Neural crest cell (in vitro differentiated cells): Measurements from ENCODE around the gene EEF1AKMT3. TPM values are rescaled to one million over a fixed set of nuclear protein-coding genes. Genes with fewer than 3 reads are reported as not detected.
A peak's percentile ranks its signal among the peaks of the same experiment; 100 is the strongest.

Source experiments
- DNase-seq: peaks from one replicate; pipeline ENCODE4 v3.0.0; 2021; ENCODE audit warnings: low read depth, mixed read lengths, low spot score
- H3K27ac Mint-ChIP-seq: one replicate; pipeline ENCODE4 v1.8.0; 2021; ENCODE audit warnings: mild to moderate bottlenecking, mixed read lengths; ENCODE audit not compliant: unreplicated experiment
- H3K27me3 Mint-ChIP-seq: 2 replicates; pipeline ENCODE4 v1.8.0; 2021; ENCODE audit warnings: low read depth, mild to moderate bottlenecking, mixed read lengths
- H3K36me3 Mint-ChIP-seq: 2 replicates; pipeline ENCODE4 v1.8.0; 2021; ENCODE audit warnings: low read depth, mild to moderate bottlenecking, mixed read lengths
- H3K4me1 Mint-ChIP-seq: 2 replicates; pipeline ENCODE4 v1.8.0; 2021; ENCODE audit warnings: mixed read lengths
- H3K4me3 Mint-ChIP-seq: one replicate; pipeline ENCODE4 v1.8.0; 2021; ENCODE audit warnings: mild to moderate bottlenecking, mixed read lengths
- H3K9me3 Mint-ChIP-seq: 2 replicates; pipeline ENCODE4 v1.8.0; 2021; ENCODE audit warnings: mixed read lengths
- total RNA-seq: library from RNA; stranded (reverse); gene quantifications from 2 replicates; pipeline ENCODE4 v1.2.1, GENCODE V29; 2021
- TF ChIP-seq, protein P1 (sequence below): fragments of 200-600 bp; sonication (generic); conservative IDR thresholded peaks from 2 replicates; pipeline ENCODE4 v1.5.0; 2021; ENCODE audit warnings: antibody characterized with exemption, mild to moderate bottlenecking

The EEF1AKMT3 gene
- total RNA-seq, 1 donor from 2014 or later, result 5.6 TPM

DNA sequence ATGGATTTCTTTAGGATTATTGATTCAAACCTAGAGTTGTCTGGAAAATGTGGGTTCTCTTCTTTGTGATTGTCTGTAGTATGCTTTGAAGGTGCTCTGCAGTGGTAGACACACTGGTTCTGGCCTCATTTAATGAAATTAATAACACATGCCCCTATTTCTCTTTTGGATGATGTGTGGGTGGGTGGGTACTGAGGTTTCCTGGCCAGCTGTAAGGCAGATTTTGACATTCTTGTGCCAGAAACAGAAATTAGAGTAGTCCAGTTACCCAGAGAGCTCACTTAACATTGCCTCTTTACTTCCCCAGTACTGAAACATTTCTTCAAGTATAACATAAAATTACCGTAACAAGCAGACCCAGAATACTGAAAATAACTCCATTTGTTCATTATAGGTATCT is 24.6 kb downstream of the EEF1AKMT3 start:
- TF ChIP-seq, protein P1, sequence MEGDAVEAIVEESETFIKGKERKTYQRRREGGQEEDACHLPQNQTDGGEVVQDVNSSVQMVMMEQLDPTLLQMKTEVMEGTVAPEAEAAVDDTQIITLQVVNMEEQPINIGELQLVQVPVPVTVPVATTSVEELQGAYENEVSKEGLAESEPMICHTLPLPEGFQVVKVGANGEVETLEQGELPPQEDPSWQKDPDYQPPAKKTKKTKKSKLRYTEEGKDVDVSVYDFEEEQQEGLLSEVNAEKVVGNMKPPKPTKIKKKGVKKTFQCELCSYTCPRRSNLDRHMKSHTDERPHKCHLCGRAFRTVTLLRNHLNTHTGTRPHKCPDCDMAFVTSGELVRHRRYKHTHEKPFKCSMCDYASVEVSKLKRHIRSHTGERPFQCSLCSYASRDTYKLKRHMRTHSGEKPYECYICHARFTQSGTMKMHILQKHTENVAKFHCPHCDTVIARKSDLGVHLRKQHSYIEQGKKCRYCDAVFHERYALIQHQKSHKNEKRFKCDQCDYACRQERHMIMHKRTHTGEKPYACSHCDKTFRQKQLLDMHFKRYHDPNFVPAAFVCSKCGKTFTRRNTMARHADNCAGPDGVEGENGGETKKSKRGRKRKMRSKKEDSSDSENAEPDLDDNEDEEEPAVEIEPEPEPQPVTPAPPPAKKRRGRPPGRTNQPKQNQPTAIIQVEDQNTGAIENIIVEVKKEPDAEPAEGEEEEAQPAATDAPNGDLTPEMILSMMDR, result no peak
- Mint-ChIP-seq H3K36me3 (peaks cover 2% of the 10 kb centered on the region), H3K4me1 (no peaks in the 10 kb centered on the region), H3K4me3 (no peak overlapping the region), H3K27ac (no peak overlapping the region), H3K27me3 (no peaks in the 10 kb centered on the region), H3K9me3 (no peaks in the 10 kb centered on the region)
- no peak for DNase-seq

DNA sequence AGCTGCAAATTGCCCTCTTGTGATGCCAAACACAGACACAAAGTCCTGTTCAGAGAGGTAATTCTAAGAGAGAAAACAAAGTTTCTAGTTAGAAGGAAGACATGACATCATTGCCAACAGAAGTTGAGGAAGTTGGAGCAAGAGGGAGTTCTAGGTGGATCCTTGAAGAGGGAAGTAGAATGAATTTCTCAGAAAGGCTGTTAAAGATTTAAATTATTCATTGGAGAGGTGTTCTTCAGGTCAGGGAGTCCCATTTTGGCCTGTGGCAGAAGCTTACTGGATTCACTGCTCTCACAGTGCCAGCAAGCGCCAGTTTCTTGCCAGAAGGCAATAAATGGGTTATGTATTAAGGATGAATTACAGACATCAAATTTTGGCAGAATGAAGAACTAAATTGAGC is 25.5 kb downstream of the EEF1AKMT3 start:
- H3K4me1 Mint-ChIP-seq, result no peaks in the 10 kb centered on the region
- H3K9me3 Mint-ChIP-seq, result no peaks in the 10 kb centered on the region
- H3K36me3 Mint-ChIP-seq, result peaks cover under 1% of the 10 kb centered on the region

DNA sequence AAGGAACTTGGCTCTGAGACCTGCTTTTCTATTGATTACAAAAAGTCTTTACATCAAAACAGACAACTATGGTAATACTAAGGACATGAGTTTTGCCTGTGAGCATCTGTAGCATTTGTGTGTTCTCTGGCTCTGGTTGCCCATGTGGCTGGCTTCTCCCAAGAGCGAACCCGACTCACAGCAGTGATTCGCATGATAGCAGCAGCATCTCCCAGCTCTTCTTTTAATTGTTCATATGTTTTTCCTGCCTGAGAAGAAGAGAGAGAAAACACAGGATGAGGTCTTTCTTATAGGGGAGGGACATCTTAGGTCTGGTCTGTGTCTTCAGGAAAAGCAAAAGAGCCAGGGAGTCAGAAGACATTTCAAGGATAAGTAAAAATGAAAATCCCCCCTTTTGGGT is 28.6 kb downstream of the EEF1AKMT3 start:
- TF ChIP-seq, protein P1, result no peak
- H3K27ac Mint-ChIP-seq, result no peak overlapping the region
- no peak for DNase-seq
- no peaks in the 10 kb centered on the region for H3K9me3 Mint-ChIP-seq
- no peaks in the 10 kb centered on the region for H3K4me1 Mint-ChIP-seq
- H3K27me3 Mint-ChIP-seq, result no peaks in the 10 kb centered on the region
- H3K4me3 Mint-ChIP-seq, result no peak overlapping the region
- no peaks in the 10 kb centered on the region for H3K36me3 Mint-ChIP-seq

More for the DNA sequence above, 25.5 kb downstream of the EEF1AKMT3 start:
- TF ChIP-seq, protein P1, result no peak
- Mint-ChIP-seq H3K27me3 (no peaks in the 10 kb centered on the region), H3K27ac (no peak overlapping the region), H3K4me3 (no peak overlapping the region)
- DNase-seq, result no peak

DNA sequence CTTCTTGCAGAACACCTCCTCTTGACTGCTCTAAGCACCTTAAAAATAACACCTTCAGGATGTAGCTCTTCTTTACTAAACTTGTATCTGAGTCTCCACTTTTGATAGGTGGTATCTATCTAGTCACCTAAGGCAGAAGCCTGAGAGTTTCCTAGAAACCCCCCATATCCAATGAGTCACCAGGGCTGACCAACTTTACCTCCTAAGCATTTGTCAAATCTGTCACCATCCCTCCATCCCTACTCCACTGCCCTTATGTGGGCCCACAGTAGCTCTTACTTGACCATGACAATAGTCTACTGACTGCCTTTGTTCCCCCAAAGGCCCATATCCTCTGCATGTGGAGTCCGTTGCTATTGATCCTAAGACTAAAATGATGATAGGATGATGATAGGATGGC is 30.2 kb downstream of the EEF1AKMT3 start:
- no peak overlapping the region for H3K27ac Mint-ChIP-seq
- H3K4me3 Mint-ChIP-seq, result no peak overlapping the region
- H3K27me3 Mint-ChIP-seq, result no peaks in the 10 kb centered on the region
- DNase-seq, result no peak
- H3K36me3 Mint-ChIP-seq, result no peaks in the 10 kb centered on the region
- TF ChIP-seq, protein P1, result no peak
- no peaks in the 10 kb centered on the region for H3K9me3 Mint-ChIP-seq
- no peaks in the 10 kb centered on the region for H3K4me1 Mint-ChIP-seq

DNA sequence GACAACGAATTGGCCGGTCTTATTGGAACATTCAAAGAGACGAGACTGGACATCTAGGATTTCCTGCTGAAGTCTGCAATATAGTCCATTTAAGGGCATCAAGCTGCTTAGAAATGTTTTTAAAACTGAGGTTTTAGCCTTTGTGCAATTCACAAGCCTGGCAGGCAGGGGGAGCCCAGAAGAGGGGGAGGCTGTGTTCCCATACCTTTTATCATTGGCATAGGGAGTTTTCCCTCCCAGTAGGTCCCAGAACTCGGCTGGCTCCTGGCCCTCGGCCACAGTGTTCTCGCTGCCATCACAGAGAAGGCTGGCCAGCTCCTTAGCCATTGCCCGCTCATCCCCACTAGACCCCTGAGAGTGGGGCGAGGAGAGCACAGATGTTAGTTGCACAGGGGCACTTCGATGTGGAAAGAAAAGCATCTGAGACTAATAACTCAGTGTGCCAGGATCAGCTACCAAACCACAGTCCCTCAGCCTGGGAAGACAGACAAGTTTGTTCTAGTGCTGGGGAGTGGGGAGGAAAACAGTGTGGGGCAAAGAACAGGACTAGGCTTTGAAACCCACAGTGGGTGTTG is 31.0 kb downstream of the EEF1AKMT3 start:
- peak; percentile 40 for DNase-seq
- H3K27ac Mint-ChIP-seq, result no peak overlapping the region
- TF ChIP-seq, protein P1, result peak; percentile 76
- no peaks in the 10 kb centered on the region for H3K36me3 Mint-ChIP-seq
- H3K27me3 Mint-ChIP-seq, result no peaks in the 10 kb centered on the region
- no peak overlapping the region for H3K4me3 Mint-ChIP-seq
- no peaks in the 10 kb centered on the region for H3K9me3 Mint-ChIP-seq
- H3K4me1 Mint-ChIP-seq, result no peaks in the 10 kb centered on the region
